Suprapubic skin (tissue), 3 donors: Measurements from ENCODE around the gene CFAP46.

Experiments used
- POLR2A ChIP-seq, 2 donors: fragments of 450-650 bp; IDR thresholded peaks; one replicate each; pipeline ENCODE4 v1.6.1; 2017; ENCODE audit warnings: antibody characterized with exemption in 2 of 2, mild to moderate bottlenecking in 2 of 2, moderate library complexity in 2 of 2
- TF ChIP-seq, protein P1 (sequence below), 2 donors: fragments of 200-600 bp in 1 of 2; fragments of 450-650 bp in 1 of 2; sonication (generic) in 1 of 2; IDR thresholded peaks; one replicate each; pipeline ENCODE4 v1.5.1; 2016 to 2019; ENCODE audit warnings: antibody characterized with exemption in 2 of 2, mild to moderate bottlenecking in 1 of 2, moderate library complexity in 1 of 2

DNA sequence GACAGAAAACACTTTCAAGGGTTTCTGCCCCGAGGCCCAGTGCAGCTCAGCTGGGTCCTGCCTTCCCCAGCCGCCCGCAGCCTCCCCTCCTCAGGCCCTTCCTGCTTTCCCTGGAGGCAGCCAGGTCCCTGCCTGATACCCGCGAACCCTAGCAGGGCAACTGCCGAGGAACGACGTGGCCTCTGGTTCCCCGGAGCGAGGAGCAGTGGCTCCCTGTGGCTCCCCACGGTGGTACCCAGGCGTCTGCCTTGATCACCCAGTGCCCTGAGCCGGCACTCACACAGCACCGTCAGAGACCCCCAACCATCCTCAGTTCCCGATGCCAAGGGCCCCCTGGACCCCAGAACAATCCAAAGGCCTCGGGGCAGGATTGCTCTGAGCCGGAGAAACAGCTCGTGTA lies 58.3 kb downstream of the CFAP46 start:
- TF ChIP-seq, protein P1, sequence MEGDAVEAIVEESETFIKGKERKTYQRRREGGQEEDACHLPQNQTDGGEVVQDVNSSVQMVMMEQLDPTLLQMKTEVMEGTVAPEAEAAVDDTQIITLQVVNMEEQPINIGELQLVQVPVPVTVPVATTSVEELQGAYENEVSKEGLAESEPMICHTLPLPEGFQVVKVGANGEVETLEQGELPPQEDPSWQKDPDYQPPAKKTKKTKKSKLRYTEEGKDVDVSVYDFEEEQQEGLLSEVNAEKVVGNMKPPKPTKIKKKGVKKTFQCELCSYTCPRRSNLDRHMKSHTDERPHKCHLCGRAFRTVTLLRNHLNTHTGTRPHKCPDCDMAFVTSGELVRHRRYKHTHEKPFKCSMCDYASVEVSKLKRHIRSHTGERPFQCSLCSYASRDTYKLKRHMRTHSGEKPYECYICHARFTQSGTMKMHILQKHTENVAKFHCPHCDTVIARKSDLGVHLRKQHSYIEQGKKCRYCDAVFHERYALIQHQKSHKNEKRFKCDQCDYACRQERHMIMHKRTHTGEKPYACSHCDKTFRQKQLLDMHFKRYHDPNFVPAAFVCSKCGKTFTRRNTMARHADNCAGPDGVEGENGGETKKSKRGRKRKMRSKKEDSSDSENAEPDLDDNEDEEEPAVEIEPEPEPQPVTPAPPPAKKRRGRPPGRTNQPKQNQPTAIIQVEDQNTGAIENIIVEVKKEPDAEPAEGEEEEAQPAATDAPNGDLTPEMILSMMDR (IDR thresholded peaks at IDR 0.05): no peak
- no peak for TF ChIP-seq POLR2A (IDR thresholded peaks at IDR 0.05)
